Hepatocyte (in vitro differentiated cells): ENCODE data around the gene SH3BGRL2. TPM values are rescaled to one million over a fixed set of nuclear protein-coding genes. Genes with fewer than 3 reads are reported as not detected.

Experiments
- DNase-seq: peaks from one replicate; pipeline ENCODE4 v3.0.0-alpha.2; 2016; ENCODE audit warnings: low spot score
- H2AFZ ChIP-seq: fragments of 200-600 bp; sonication (generic); 2 replicates; pipeline ENCODE4 v1.6.0; 2016; ENCODE audit warnings: antibody characterized with exemption, mild to moderate bottlenecking
- H3K27ac ChIP-seq: fragments of 200-600 bp; sonication (generic); 2 replicates; pipeline ENCODE4 v1.5.1; 2016; ENCODE audit warnings: mild to moderate bottlenecking
- H3K27me3 ChIP-seq: fragments of 200-600 bp; sonication (generic); 2 replicates; pipeline ENCODE4 v1.6.1; 2016
- H3K36me3 ChIP-seq: fragments of 200-600 bp; sonication (generic); replicated peaks from 2 replicates; pipeline ENCODE4 v1.5.1; 2016; ENCODE audit warnings: low read depth; ENCODE audit not compliant: insufficient read depth
- H3K4me1 ChIP-seq: fragments of 200-600 bp; sonication (generic); 2 replicates; pipeline ENCODE4 v1.5.1; 2016; ENCODE audit warnings: mild to moderate bottlenecking, moderate library complexity; ENCODE audit not compliant: insufficient read depth
- H3K4me2 ChIP-seq: fragments of 200-600 bp; sonication (generic); 2 replicates; pipeline ENCODE4 v1.6.0; 2016
- H3K4me3 ChIP-seq: fragments of 200-600 bp; sonication (generic); 2 replicates; pipeline ENCODE4 v1.5.1; 2016; ENCODE audit warnings: mild to moderate bottlenecking
- H3K79me2 ChIP-seq: fragments of 200-600 bp; sonication (generic); 2 replicates; pipeline ENCODE4 v1.6.0; 2017; ENCODE audit warnings: mild to moderate bottlenecking
- H3K9me2 ChIP-seq: fragments of 200-600 bp; sonication (generic); replicated peaks from 2 replicates; pipeline ENCODE4 v1.6.0; 2017; ENCODE audit warnings: mild to moderate bottlenecking; ENCODE audit not compliant: insufficient read depth
- H3K9me3 ChIP-seq: fragments of 200-600 bp; sonication (generic); 2 replicates; pipeline ENCODE4 v1.5.1; 2016; ENCODE audit warnings: low read depth, mild to moderate bottlenecking
- H4K20me1 ChIP-seq: fragments of 200-600 bp; sonication (generic); 2 replicates; pipeline ENCODE4 v1.6.0; 2016; ENCODE audit warnings: mild to moderate bottlenecking; ENCODE audit not compliant: insufficient read depth, poor library complexity, severe bottlenecking
- EZH2 ChIP-seq: fragments of 200-600 bp; sonication (generic); IDR thresholded peaks from 2 replicates; pipeline ENCODE4 v1.6.1; 2016; ENCODE audit warnings: antibody characterized with exemption, mild to moderate bottlenecking, borderline replicate concordance
- EZH2phosphoT487 ChIP-seq: fragments of 200-600 bp; sonication (generic); IDR thresholded peaks from one replicate; pipeline ENCODE4 v1.6.1; 2018; ENCODE audit warnings: antibody characterized with exemption, mild to moderate bottlenecking, low read depth, moderate library complexity; ENCODE audit not compliant: unreplicated experiment, severe bottlenecking
- WGBS: methylation state at CpG from one replicate; pipeline ENCODE4 v1.1.6; 2016; ENCODE audit warnings: low lambda C conversion rate; ENCODE audit errors: missing lambda C conversion rate; 5-methylcytosine and 5-hydroxymethylcytosine counted together
- polyA plus RNA-seq: library from polyadenylated mRNA; unstranded; fragments of >200 nt; fragmentation: Nextera tagmentation; extraction: Ambion mirVana; gene quantifications from 2 replicates; pipeline ENCODE4 v1.2.1, GENCODE V29; 2016
- total RNA-seq: library from RNA; depleted of rRNA; stranded (reverse); fragments of >200 nt; gene quantifications from 2 replicates; pipeline ENCODE4 v1.2.3, GENCODE V29; 2014
- TF ChIP-seq, protein P1 (sequence below): fragments of 200-600 bp; sonication (generic); IDR thresholded peaks from 2 replicates; pipeline ENCODE4 v1.5.1; 2016; ENCODE audit warnings: antibody characterized with exemption, mild to moderate bottlenecking; ENCODE audit not compliant: poor library complexity

The SH3BGRL2 gene
- total and polyA plus RNA-seq, 2 experiments from 2014 or later: 24.1 to 71.4 TPM

- H3K27ac ChIP-seq: no peak overlapping the region
- H3K79me2 ChIP-seq: no peaks in the 10 kb centered on the region
These were observed 8.8 kb upstream of the SH3BGRL2 start for GRCh38 chr6:79622364-79622763.

DNA sequence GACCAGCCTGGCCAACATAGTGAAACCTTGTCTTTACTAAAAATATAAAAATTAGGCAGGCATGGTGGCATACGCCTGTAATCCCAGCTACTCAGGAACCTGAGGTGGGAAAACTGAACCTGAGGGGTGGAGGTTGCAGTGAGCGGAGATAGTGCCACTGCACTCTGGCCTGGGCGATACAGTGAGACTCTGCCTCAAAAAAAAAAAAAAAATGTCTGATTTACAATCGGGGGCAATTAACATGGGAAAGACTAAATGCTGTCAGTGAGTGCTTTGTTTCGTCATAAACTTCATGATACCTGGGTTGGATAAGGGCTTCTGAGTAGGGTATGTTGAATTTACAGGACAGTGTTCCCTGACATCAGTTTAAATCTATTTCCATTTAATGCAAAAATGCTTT lies 8.0 kb upstream of the SH3BGRL2 start:
- H3K4me2 ChIP-seq: no peak overlapping the region
- TF ChIP-seq EZH2phosphoT487: no peak
- no peaks in the 10 kb centered on the region for H3K9me3 ChIP-seq
- no peak for DNase-seq
- H3K79me2 ChIP-seq: no peaks in the 10 kb centered on the region
- H3K4me1 ChIP-seq: peaks cover 7% of the 10 kb centered on the region
- no peaks in the 10 kb centered on the region for H3K36me3 ChIP-seq
- no peak overlapping the region for H2AFZ ChIP-seq
- no peaks in the 10 kb centered on the region for H3K27me3 ChIP-seq
- H4K20me1 ChIP-seq: no peaks in the 10 kb centered on the region
- no peak overlapping the region for H3K27ac ChIP-seq
- H3K9me2 ChIP-seq: no peaks in the 10 kb centered on the region
- 91% methylated on average over 5 of the region's 5 CpGs for WGBS
- no peak overlapping the region for H3K4me3 ChIP-seq

More at GRCh38 chr6:79622364-79622763, 8.8 kb upstream of the SH3BGRL2 start:
- TF ChIP-seq EZH2phosphoT487 (no peak), EZH2 (no peak)
- Histone ChIP-seq H3K27me3 (no peaks in the 10 kb centered on the region), H3K36me3 (no peaks in the 10 kb centered on the region), H3K4me2 (no peak overlapping the region), H3K4me1 (peaks cover 12% of the 10 kb centered on the region), H2AFZ (no peak overlapping the region), H3K4me3 (no peak overlapping the region), H3K9me3 (no peaks in the 10 kb centered on the region), H3K9me2 (no peaks in the 10 kb centered on the region), H4K20me1 (no peaks in the 10 kb centered on the region)
- WGBS: 75% methylated on average over 1 of the region's 1 CpG
- DNase-seq: no peak

GRCh38 chr6:79625746-79626145 lies 5.4 kb upstream of the SH3BGRL2 start:
- H3K4me3 ChIP-seq: no peak overlapping the region
- no peak overlapping the region for H2AFZ ChIP-seq
- H3K36me3 ChIP-seq: no peaks in the 10 kb centered on the region
- no peaks in the 10 kb centered on the region for H4K20me1 ChIP-seq
- TF ChIP-seq, protein P1, sequence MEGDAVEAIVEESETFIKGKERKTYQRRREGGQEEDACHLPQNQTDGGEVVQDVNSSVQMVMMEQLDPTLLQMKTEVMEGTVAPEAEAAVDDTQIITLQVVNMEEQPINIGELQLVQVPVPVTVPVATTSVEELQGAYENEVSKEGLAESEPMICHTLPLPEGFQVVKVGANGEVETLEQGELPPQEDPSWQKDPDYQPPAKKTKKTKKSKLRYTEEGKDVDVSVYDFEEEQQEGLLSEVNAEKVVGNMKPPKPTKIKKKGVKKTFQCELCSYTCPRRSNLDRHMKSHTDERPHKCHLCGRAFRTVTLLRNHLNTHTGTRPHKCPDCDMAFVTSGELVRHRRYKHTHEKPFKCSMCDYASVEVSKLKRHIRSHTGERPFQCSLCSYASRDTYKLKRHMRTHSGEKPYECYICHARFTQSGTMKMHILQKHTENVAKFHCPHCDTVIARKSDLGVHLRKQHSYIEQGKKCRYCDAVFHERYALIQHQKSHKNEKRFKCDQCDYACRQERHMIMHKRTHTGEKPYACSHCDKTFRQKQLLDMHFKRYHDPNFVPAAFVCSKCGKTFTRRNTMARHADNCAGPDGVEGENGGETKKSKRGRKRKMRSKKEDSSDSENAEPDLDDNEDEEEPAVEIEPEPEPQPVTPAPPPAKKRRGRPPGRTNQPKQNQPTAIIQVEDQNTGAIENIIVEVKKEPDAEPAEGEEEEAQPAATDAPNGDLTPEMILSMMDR: no peak
- no peak for TF ChIP-seq EZH2phosphoT487
- TF ChIP-seq EZH2: no peak
- H3K9me2 ChIP-seq: no peaks in the 10 kb centered on the region
- peaks cover 3% of the 10 kb centered on the region for H3K79me2 ChIP-seq
- no peak for DNase-seq
- H3K27me3 ChIP-seq: no peaks in the 10 kb centered on the region
- H3K27ac ChIP-seq: no peak overlapping the region
- no peaks in the 10 kb centered on the region for H3K9me3 ChIP-seq
- peaks cover 7% of the 10 kb centered on the region for H3K4me1 ChIP-seq
- no peak overlapping the region for H3K4me2 ChIP-seq

DNA sequence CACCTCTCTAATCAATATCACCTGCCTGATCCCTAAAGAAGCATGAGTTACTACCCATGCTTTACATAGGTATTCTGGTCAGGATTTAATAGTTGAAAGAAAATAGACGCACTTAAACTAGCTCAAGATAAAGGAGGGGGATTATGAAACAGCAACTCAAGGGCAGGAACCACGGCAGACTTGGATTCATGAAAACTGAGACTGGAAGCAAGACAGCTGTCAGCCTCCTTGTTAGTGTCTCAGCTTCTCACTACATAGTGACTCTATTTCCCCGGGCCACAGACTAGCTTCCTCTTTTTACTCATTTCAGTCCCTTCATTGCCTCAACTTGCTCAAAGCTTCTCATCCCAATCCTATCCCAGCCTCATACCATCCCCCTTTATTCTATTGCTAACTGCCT lies 4.3 kb upstream of the SH3BGRL2 start:
- H3K79me2 ChIP-seq: peaks cover 3% of the 10 kb centered on the region
- H3K4me1 ChIP-seq: peaks cover 7% of the 10 kb centered on the region
- H3K27ac ChIP-seq: no peak overlapping the region
- 45% methylated on average over 3 of the region's 3 CpGs for WGBS
- H3K4me2 ChIP-seq: no peak overlapping the region
- no peaks in the 10 kb centered on the region for H3K9me3 ChIP-seq
- H3K27me3 ChIP-seq: no peaks in the 10 kb centered on the region
- no peak overlapping the region for H2AFZ ChIP-seq
- DNase-seq: no peak
- no peaks in the 10 kb centered on the region for H3K9me2 ChIP-seq
- H3K4me3 ChIP-seq: no peak overlapping the region
- TF ChIP-seq EZH2: no peak
- TF ChIP-seq EZH2phosphoT487: no peak
- TF ChIP-seq, protein P1: no peak
- H4K20me1 ChIP-seq: no peaks in the 10 kb centered on the region
- H3K36me3 ChIP-seq: no peaks in the 10 kb centered on the region
